GM21619 (cell line): Measurements from ENCODE around the gene ZNF880.
A peak's percentile ranks its signal among the peaks of the same experiment; 100 is the strongest.
"Not testable (repeated sequence)": the region's sequence is repeated elsewhere in the genome, so short reads cannot be mapped to it uniquely, and the experiment has no call there.

Experiments
- ATAC-seq: cut with Tn5 transposase; IDR thresholded peaks from one replicate; pipeline ENCODE4 v1.9.1; 2021; ENCODE audit not compliant: unreplicated experiment

The ZNF880 gene

GRCh38 chr19:52369559-52370340 lies at the start of gene ZNF880:
Gene ZNF880 (plus strand): TSS chr19:52369923. CDS start chr19:52369966, 43 bp downstream.
- peak; percentile 89 for ATAC-seq

- ATAC-seq = no peak
Measured at GRCh38 chr19:52322429-52322828, 47.3 kb upstream of the ZNF880 start.

- ATAC-seq = no peak
Measured at GRCh38 chr19:52331757-52332156, 38.0 kb upstream of the ZNF880 start.

- peak; percentile 33 for ATAC-seq
Measured at GRCh38 chr19:52335768-52336116, 34.0 kb upstream of the ZNF880 start.

GRCh38 chr19:52336117-52336790 lies 33.5 kb upstream of the ZNF880 start, which contains the start of gene ZNF610:
Gene ZNF610 (plus strand): TSS chr19:52336243. CDS start chr19:52349173, 12,930 bp downstream.
- ATAC-seq = peak; percentile 73

- ATAC-seq = no peak
Measured at GRCh38 chr19:52336791-52337381, 32.8 kb upstream of the ZNF880 start.

- not testable (repeated sequence) for ATAC-seq
Measured at GRCh38 chr19:52339022-52339421, 30.7 kb upstream of the ZNF880 start.

GRCh38 chr19:52343548-52343947 lies 26.2 kb upstream of the ZNF880 start:
- ATAC-seq = no peak

GRCh38 chr19:52345162-52345561 lies 24.6 kb upstream of the ZNF880 start:
- no peak for ATAC-seq

- no peak for ATAC-seq
Measured at GRCh38 chr19:52351512-52351911, 18.2 kb upstream of the ZNF880 start.

- ATAC-seq = no peak
Measured at GRCh38 chr19:52366414-52366824, 3.3 kb upstream of the ZNF880 start.

GRCh38 chr19:52370341-52370710 lies 603 bp downstream of the ZNF880 start:
- ATAC-seq = no peak

- ATAC-seq = no peak
Measured at GRCh38 chr19:52391135-52391534, 21.4 kb downstream of the ZNF880 start.

GRCh38 chr19:52397310-52398080 lies 27.8 kb downstream of the ZNF880 start, which contains the start of gene ZNF528:
Gene ZNF528 (plus strand): TSS chr19:52397849. CDS start chr19:52402014, 4,165 bp downstream.
- no peak for ATAC-seq

- no peak for ATAC-seq
Measured at GRCh38 chr19:52398081-52398441, 28.3 kb downstream of the ZNF880 start.

- ATAC-seq = no peak
Measured at GRCh38 chr19:52410276-52410675, 40.6 kb downstream of the ZNF880 start.

GRCh38 chr19:52415711-52416110 lies 46.0 kb downstream of the ZNF880 start:
- ATAC-seq = no peak

GRCh38 chr19:52428937-52429336 lies 59.2 kb downstream of the ZNF880 start, which contains the start of gene ZNF534:
Gene ZNF534 (plus strand): TSS chr19:52429148. CDS start chr19:52431475, 2,327 bp downstream.
- no peak for ATAC-seq
